DOHH2 (cell line): Measurements from ENCODE around the gene CTDP1.

Source experiments
- CTCF ChIP-seq: fragments of 200-600 bp; sonication (generic); IDR thresholded peaks from one replicate; pipeline ENCODE4 v1.5.1; 2014; ENCODE audit warnings: antibody characterized with exemption, mild to moderate bottlenecking, low read depth, low read length; ENCODE audit not compliant: poor library complexity, severe bottlenecking
- EZH2phosphoT487 ChIP-seq: fragments of 200-600 bp; sonication (generic); IDR thresholded peaks from 2 replicates; pipeline ENCODE4 v1.6.1; 2017; ENCODE audit warnings: borderline replicate concordance, mild to moderate bottlenecking, antibody characterized with exemption, low read length, moderate library complexity, mixed read lengths

DNA sequence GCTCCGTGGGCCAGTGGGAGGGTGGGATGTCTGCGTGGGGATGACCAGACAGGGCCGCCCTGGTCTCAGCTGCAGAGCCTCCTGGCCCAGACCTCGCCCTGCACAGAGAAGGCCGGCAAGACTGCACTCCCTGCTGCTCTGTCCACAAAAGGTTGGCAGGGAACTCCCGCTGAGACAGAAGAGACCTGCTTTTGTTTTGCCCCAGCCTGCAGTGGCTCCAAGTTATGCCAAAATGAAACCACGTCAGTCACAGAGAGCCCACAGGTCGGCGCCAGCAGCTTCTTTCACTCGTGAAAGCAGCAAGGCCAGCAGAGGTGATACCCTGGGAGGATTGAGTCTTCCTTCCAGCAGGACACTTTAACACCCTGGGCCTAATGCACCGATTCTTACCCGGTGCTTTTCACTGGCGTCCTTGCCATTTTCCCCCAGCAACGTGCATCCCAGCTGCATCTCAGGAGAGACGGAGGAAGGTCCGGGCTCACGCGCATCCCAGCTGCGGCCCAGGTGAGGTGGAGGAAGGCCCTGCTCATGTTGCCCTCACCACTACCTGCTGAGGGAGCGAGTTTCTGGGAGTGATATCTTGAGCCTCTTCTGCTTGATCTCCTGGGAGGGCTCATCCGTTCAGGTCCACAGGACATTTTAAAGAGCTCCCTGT is 22.1 kb upstream of the CTDP1 start:
- TF ChIP-seq CTCF (no peak), EZH2phosphoT487 (no peak)
